VCaP (cell line): Measurements from ENCODE around the gene COX6B2.

Experiments used
- H3K27ac ChIP-seq: fragments of 450-650 bp; 2 replicates; pipeline ENCODE4 v1.5.1; 2017
- CTCF ChIP-seq: fragments of 450-650 bp; conservative IDR thresholded peaks from 2 replicates; pipeline ENCODE4 v1.5.1; 2017; ENCODE audit warnings: mild to moderate bottlenecking, moderate library complexity

The COX6B2 gene

GRCh38 chr19:55314396-55314795 lies 40.1 kb downstream of the COX6B2 start:
- H3K27ac ChIP-seq, result no peak overlapping the region
- TF ChIP-seq CTCF, result no peak

GRCh38 chr19:55312621-55313512 lies 41.7 kb downstream of the COX6B2 start:
- TF ChIP-seq CTCF, result no peak
- H3K27ac ChIP-seq, result no peak overlapping the region

GRCh38 chr19:55311797-55312196 lies 42.7 kb downstream of the COX6B2 start:
- no peak overlapping the region for H3K27ac ChIP-seq
- no peak for TF ChIP-seq CTCF

- no peak for TF ChIP-seq CTCF
Measured at GRCh38 chr19:55311397-55311796, 43.1 kb downstream of the COX6B2 start.

GRCh38 chr19:55310498-55310897 lies 44.0 kb downstream of the COX6B2 start:
- no peak overlapping the region for H3K27ac ChIP-seq
- TF ChIP-seq CTCF, result no peak

More at GRCh38 chr19:55311397-55311796, 43.1 kb downstream of the COX6B2 start:
- H3K27ac ChIP-seq, result no peak overlapping the region

GRCh38 chr19:55309448-55309847 lies 45.1 kb downstream of the COX6B2 start:
- no peak for TF ChIP-seq CTCF

GRCh38 chr19:55308281-55308680 lies 46.2 kb downstream of the COX6B2 start:
- no peak for TF ChIP-seq CTCF
- H3K27ac ChIP-seq, result no peak overlapping the region

More at GRCh38 chr19:55309448-55309847, 45.1 kb downstream of the COX6B2 start:
- no peak overlapping the region for H3K27ac ChIP-seq
